HCT116 (cell line): Measurements from ENCODE around the gene CCDC188. TPM values are rescaled to one million over a fixed set of nuclear protein-coding genes. Genes with fewer than 3 reads are reported as not detected.

ENCODE experiments used
- ATAC-seq: fragments of 200-7000 bp; cut with Tn5 transposase; 2 replicates; pipeline ENCODE4 v1.9.1; 2020; ENCODE audit warnings: mild to moderate bottlenecking, moderate library complexity
- BruUV-seq: library from RNA; stranded (reverse); fragments of 400-500 nt; replicated peaks from 2 replicates; lab custom pipeline; 2021; lab: Mats Ljungman, UMichigan
- CTCF ChIA-PET: fragments of 300-600 bp; sonication (Branson Sonifier 250); formaldehyde crosslinking; loops from one replicate; lab custom pipeline; 2021; ENCODE audit warnings: antibody characterized with exemption; lab: Charles Lee
- POLR2A ChIA-PET: fragments of 300-600, 350-600 bp; sonication (Branson Sonifier 250); formaldehyde crosslinking; loops from one replicate; lab custom pipeline; 2021; ENCODE audit warnings: antibody characterized with exemption; lab: Charles Lee
- RAD21 ChIA-PET, 2 experiments: fragments of 300-600 bp; sonication (Branson Sonifier 250); formaldehyde crosslinking; loops; one replicate each; lab custom pipeline; 2023; ENCODE audit warnings: low total read pairs in 2 of 2; ENCODE audit not compliant: uncharacterized antibody in 2 of 2, unreplicated experiment in 2 of 2, low non-redundant PET in 1 of 2; lab: Charles Lee
- DNase-seq: peaks from one replicate; pipeline ENCODE4 v3.0.0-alpha.2; 2010; ENCODE audit warnings: low read depth, low spot score
- H2AFZ ChIP-seq: fragments of 200-600 bp; shearing (Covaris generic), sonication (generic); 2 replicates; pipeline ENCODE4 v1.6.1; 2017; ENCODE audit warnings: low read depth, mixed run types, mixed read lengths, antibody characterized with exemption, low read length; ENCODE audit not compliant: poor library complexity, severe bottlenecking
- H3K27ac ChIP-seq: 2 replicates; pipeline ENCODE4 v1.5.1; 2012; ENCODE audit warnings: low read depth, low read length
- H3K27me3 ChIP-seq: fragments of 200-600 bp; sonication (generic); 2 replicates; pipeline ENCODE4 v1.6.1; 2016; ENCODE audit warnings: mixed run types, low read length, mixed read lengths; ENCODE audit not compliant: insufficient read depth
- H3K36me3 ChIP-seq, 2 experiments: fragments of 200-500 bp in 1 of 2; fragments of 200-600 bp in 1 of 2; sonication (Bioruptor generic) in 1 of 2; sonication (generic) in 1 of 2; 2 replicates each; pipeline versions ENCODE4 v1.5.1 to v1.6.1; 2014 to 2016; ENCODE audit warnings: low read length in 2 of 2, inconsistent platforms in 1 of 2, mixed read lengths in 1 of 2, mixed run types in 1 of 2; ENCODE audit not compliant: insufficient read depth in 2 of 2, control insufficient read depth in 1 of 2
- H3K4me1 ChIP-seq, 2 experiments: fragments of 200-600 bp in 1 of 2; sonication (generic) in 1 of 2; 2 replicates each; pipeline versions ENCODE4 v1.5.1 to v1.6.1; 2012 to 2017; ENCODE audit warnings: low read length in 2 of 2, inconsistent platforms in 1 of 2, mild to moderate bottlenecking in 1 of 2, mixed read lengths in 1 of 2, mixed run types in 1 of 2, moderate library complexity in 1 of 2; ENCODE audit not compliant: insufficient read depth in 2 of 2, control insufficient read depth in 1 of 2
- H3K4me2 ChIP-seq: fragments of 200-600 bp; sonication (generic); 2 replicates; pipeline ENCODE4 v1.6.1; 2017; ENCODE audit warnings: mixed run types, low read length, mixed read lengths
- H3K4me3 ChIP-seq, 2 experiments: fragments of 200-600 bp in 1 of 2; sonication (generic) in 1 of 2; replicated peaks in 1 of 2; 2 replicates each; pipeline ENCODE4 v1.5.1; 2011 to 2016; ENCODE audit warnings: low read length in 2 of 2, control low read depth in 1 of 2, low read depth in 1 of 2, mild to moderate bottlenecking in 1 of 2, mixed read lengths in 1 of 2, mixed run types in 1 of 2
- H3K79me2 ChIP-seq: fragments of 200-600 bp; sonication (generic); 2 replicates; pipeline ENCODE4 v1.6.1; 2017; ENCODE audit warnings: mild to moderate bottlenecking, mixed run types, low read length, moderate library complexity, mixed read lengths; ENCODE audit not compliant: insufficient read depth
- H3K9ac ChIP-seq: fragments of 200-600 bp; sonication (generic); 2 replicates; pipeline ENCODE4 v1.6.1; 2016; ENCODE audit warnings: low read length, mixed read lengths
- H3K9me2 ChIP-seq: fragments of 200-600 bp; sonication (generic), shearing (Covaris generic); 2 replicates; pipeline ENCODE4 v1.6.1; 2017; ENCODE audit warnings: mixed run types, mild to moderate bottlenecking, moderate library complexity; ENCODE audit not compliant: insufficient read depth
- H3K9me3 ChIP-seq, 2 experiments: fragments of 200-500 bp in 1 of 2; fragments of 200-600 bp in 1 of 2; sonication (Bioruptor generic) in 1 of 2; sonication (generic) in 1 of 2; 2 replicates each; pipeline ENCODE4 v1.6.1; 2014 to 2017; ENCODE audit warnings: low read length in 2 of 2, mixed read lengths in 2 of 2, inconsistent platforms in 1 of 2, low read depth in 1 of 2, mild to moderate bottlenecking in 1 of 2, mixed run types in 1 of 2, moderate library complexity in 1 of 2; ENCODE audit not compliant: control insufficient read depth in 1 of 2, insufficient read depth in 1 of 2
- H4K20me1 ChIP-seq: fragments of 200-600 bp; sonication (generic), shearing (Covaris generic); 2 replicates; pipeline ENCODE4 v1.6.1; 2017; ENCODE audit warnings: mixed run types, mild to moderate bottlenecking, moderate library complexity; ENCODE audit not compliant: insufficient read depth
- CEBPB ChIP-seq: IDR thresholded peaks from 2 replicates; pipeline ENCODE4 v1.6.1; 2012; ENCODE audit warnings: low read depth
- EGR1 ChIP-seq: IDR thresholded peaks from 2 replicates; pipeline ENCODE4 v1.6.1; 2012; ENCODE audit warnings: low read depth
- ELF1 ChIP-seq: IDR thresholded peaks from 2 replicates; pipeline ENCODE4 v1.6.1; 2012; ENCODE audit warnings: low read depth, borderline replicate concordance
- EZH2phosphoT487 ChIP-seq: fragments of 200-600 bp; IDR thresholded peaks from 2 replicates; pipeline ENCODE4 v1.6.1; 2018; ENCODE audit warnings: antibody characterized with exemption, borderline replicate concordance
- POLR2AphosphoS5 ChIP-seq: IDR thresholded peaks from 2 replicates; pipeline ENCODE4 v1.6.1; 2011; ENCODE audit warnings: mild to moderate bottlenecking, low read depth, low read length, moderate library complexity
- TCF7L2 ChIP-seq: IDR thresholded peaks from 2 replicates; pipeline ENCODE4 v1.7.0; 2011; ENCODE audit warnings: borderline replicate concordance, inconsistent platforms; ENCODE audit not compliant: insufficient read depth, insufficient read length; ENCODE audit errors: extremely low read depth
- ZFX ChIP-seq: fragments of 450-650 bp; IDR thresholded peaks from 2 replicates; pipeline ENCODE4 v1.6.1; 2017
- ZNF274 ChIP-seq: fragments of 200-500 bp; sonication (Bioruptor generic); IDR thresholded peaks from 2 replicates; pipeline ENCODE4 v1.6.1; 2014; ENCODE audit warnings: mild to moderate bottlenecking, low read depth, low read length, inconsistent platforms
- intact Hi-C: fragments of 100-400 bp; cut with micrococcal nuclease; formaldehyde crosslinking; loops from 2 replicates; pipeline ENCODE4 v1.10.0; 2022
- total RNA-seq: library from RNA; stranded (reverse); gene quantifications from one replicate; pipeline ENCODE4 v1.2.1, GENCODE V29; 2021; ENCODE audit not compliant: unreplicated experiment
- TF ChIP-seq, protein P1 (sequence below): IDR thresholded peaks from 2 replicates; pipeline ENCODE4 v1.6.1; 2012
- TF ChIP-seq, protein P2 (sequence below): IDR thresholded peaks from 2 replicates; pipeline ENCODE4 v1.6.1; 2012; ENCODE audit warnings: low read depth
- TF ChIP-seq, protein P3 (sequence below): IDR thresholded peaks from 2 replicates; pipeline ENCODE4 v1.6.1; 2011; ENCODE audit warnings: mild to moderate bottlenecking, low read length, moderate library complexity; ENCODE audit not compliant: insufficient replicate concordance; ENCODE audit errors: extremely low read depth

The CCDC188 gene
- total RNA-seq, 1 experiment from 2014 or later, result not detected

DNA sequence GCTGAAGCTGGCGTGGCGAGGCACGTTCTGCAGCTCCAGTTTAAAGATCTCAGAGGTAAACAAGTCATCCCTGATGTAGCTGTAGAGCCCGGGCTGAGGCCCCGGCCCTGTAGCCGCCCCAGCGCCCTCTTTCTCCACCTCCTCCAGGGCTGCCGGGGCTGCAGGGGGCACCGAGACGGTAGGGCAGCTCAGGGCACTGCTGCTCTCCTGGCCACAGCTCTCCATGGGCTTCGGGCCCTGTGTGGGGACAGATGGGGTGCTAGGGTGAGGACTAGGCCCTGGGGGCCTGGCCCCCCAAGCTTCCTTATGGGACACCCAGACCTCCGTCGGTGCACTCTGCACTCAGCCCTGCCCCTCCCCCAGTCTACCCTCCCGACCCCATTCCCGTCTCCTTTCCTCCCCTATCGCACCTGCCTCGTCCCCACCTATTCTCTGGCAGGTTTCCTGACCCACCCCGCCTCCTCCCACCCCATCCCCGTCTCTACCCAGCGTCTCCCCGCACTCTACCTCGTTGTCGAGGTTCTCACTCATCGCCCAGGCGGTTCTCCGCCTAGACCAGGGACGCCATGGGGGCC, 34.4 kb downstream of the CCDC188 start:
- H3K79me2 ChIP-seq, result peaks cover 71% of the 10 kb centered on the region
- no peaks in the 10 kb centered on the region for H3K9me2 ChIP-seq
- intact Hi-C loops, result loop anchor here (10.0 kb wide), 1 partner anchor 152 kb away; no protein-coding TSS in a partner anchor
- no peaks in the 10 kb centered on the region for H3K27me3 ChIP-seq
- peak overlapping the region; percentile 79 for H3K27ac ChIP-seq
- peak overlapping the region; percentile 77 to 97 for H3K4me3 ChIP-seq
- no peak for TF ChIP-seq TCF7L2
- TF ChIP-seq POLR2AphosphoS5, result no peak
- no peak for TF ChIP-seq ELF1
- TF ChIP-seq, protein P1, sequence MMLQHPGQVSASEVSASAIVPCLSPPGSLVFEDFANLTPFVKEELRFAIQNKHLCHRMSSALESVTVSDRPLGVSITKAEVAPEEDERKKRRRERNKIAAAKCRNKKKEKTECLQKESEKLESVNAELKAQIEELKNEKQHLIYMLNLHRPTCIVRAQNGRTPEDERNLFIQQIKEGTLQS, result no peak
- TF ChIP-seq, all 23 proteins: peak for 0
- H3K4me2 ChIP-seq, result peak overlapping the region; percentile 91
- no peaks in the 10 kb centered on the region for H3K9me3 ChIP-seq
- peak overlapping the region; percentile 99 for H3K9ac ChIP-seq
- CTCF ChIA-PET, result no interaction called here
- no peak overlapping the region for H2AFZ ChIP-seq
- BruUV-seq, result TSS peak; percentile 54
- POLR2A ChIA-PET, result no interaction called here
- peaks cover 12 to 29% of the 10 kb centered on the region in 2 experiments for H3K4me1 ChIP-seq
- RAD21 ChIA-PET, result no interaction called here
- H3K36me3 ChIP-seq, result peaks cover 13 to 45% of the 10 kb centered on the region in 2 experiments
- no peaks in the 10 kb centered on the region for H4K20me1 ChIP-seq
- ATAC-seq (peak; percentile 4), DNase-seq (no peak)

DNA sequence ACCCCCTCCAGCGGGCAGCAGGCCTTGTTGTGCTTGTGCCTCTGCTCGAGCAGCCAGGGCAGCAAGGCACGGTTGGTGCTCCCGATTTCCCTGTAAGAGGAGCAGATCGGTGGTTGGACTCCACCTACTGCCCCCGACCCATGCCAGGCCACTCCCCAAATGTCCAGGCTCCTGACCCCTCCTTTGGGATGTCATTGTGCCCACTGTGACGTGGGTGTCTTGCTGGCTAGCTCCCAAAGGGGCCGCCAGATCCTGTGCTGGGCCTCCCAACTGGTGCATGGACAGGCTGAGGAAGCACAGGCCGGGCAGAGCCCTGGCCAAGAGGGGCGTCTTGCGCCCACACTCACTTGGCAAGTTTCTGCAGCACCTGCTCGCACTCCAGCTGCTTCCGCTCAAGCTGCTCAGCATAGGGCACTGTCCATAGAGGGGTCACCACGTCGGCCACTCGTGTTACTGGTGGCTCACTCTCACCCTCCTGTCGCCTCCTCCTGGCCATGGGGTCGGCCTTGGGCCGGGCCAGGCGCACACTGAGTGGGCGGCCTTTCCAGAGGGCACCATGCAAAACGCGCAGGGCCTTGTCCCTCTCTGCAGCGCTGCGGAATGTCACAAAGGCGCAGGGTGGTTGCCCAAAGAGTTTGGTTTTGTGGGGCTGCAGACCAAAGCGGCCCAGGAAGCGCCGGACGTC, 35.0 kb downstream of the CCDC188 start, which contains the start of gene RANBP1:
RANBP1 (plus strand) TSS at position 414 of the 685 bp plus-strand sequence; CDS start at position 495, 81 bp downstream.
- Histone ChIP-seq H3K4me3 (peak within 1 kb of the TSS; percentile 77 to 97), H3K9me3 (no peaks in the 10 kb centered on the region), H3K36me3 (peaks cover 12 to 41% of the 10 kb centered on the region in 2 experiments; a peak in 3 of 4 replicates), H3K9me2 (no peaks in the 10 kb centered on the region), H3K27ac (peak within 1 kb of the TSS; percentile 79), H3K4me2 (peak within 1 kb of the TSS; percentile 91), H3K79me2 (peaks cover 64% of the 10 kb centered on the region), H2AFZ (no peak within 1 kb of the TSS), H3K27me3 (no peaks in the 10 kb centered on the region), H4K20me1 (no peaks in the 10 kb centered on the region), H3K4me1 (peaks cover 12 to 31% of the 10 kb centered on the region in 2 experiments), H3K9ac (peak within 1 kb of the TSS; percentile 99)
- ChIA-PET RAD21 (no interaction called here), CTCF (no interaction called here), POLR2A (no interaction called here)
- no TSS peak for BruUV-seq
- no peak for DNase-seq
- no peak for ATAC-seq
- intact Hi-C loops, result loop anchor here (10.0 kb wide), 1 partner anchor 151 kb away; no protein-coding TSS in a partner anchor
- TF ChIP-seq ZNF274 (no peak), CEBPB (no peak), ZFX (no peak), ELF1 (no peak), EZH2phosphoT487 (no peak), EGR1 (no peak), POLR2AphosphoS5 (no peak)
- TF ChIP-seq, protein P2, sequence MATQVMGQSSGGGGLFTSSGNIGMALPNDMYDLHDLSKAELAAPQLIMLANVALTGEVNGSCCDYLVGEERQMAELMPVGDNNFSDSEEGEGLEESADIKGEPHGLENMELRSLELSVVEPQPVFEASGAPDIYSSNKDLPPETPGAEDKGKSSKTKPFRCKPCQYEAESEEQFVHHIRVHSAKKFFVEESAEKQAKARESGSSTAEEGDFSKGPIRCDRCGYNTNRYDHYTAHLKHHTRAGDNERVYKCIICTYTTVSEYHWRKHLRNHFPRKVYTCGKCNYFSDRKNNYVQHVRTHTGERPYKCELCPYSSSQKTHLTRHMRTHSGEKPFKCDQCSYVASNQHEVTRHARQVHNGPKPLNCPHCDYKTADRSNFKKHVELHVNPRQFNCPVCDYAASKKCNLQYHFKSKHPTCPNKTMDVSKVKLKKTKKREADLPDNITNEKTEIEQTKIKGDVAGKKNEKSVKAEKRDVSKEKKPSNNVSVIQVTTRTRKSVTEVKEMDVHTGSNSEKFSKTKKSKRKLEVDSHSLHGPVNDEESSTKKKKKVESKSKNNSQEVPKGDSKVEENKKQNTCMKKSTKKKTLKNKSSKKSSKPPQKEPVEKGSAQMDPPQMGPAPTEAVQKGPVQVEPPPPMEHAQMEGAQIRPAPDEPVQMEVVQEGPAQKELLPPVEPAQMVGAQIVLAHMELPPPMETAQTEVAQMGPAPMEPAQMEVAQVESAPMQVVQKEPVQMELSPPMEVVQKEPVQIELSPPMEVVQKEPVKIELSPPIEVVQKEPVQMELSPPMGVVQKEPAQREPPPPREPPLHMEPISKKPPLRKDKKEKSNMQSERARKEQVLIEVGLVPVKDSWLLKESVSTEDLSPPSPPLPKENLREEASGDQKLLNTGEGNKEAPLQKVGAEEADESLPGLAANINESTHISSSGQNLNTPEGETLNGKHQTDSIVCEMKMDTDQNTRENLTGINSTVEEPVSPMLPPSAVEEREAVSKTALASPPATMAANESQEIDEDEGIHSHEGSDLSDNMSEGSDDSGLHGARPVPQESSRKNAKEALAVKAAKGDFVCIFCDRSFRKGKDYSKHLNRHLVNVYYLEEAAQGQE, result no peak
- TF ChIP-seq, protein P3, sequence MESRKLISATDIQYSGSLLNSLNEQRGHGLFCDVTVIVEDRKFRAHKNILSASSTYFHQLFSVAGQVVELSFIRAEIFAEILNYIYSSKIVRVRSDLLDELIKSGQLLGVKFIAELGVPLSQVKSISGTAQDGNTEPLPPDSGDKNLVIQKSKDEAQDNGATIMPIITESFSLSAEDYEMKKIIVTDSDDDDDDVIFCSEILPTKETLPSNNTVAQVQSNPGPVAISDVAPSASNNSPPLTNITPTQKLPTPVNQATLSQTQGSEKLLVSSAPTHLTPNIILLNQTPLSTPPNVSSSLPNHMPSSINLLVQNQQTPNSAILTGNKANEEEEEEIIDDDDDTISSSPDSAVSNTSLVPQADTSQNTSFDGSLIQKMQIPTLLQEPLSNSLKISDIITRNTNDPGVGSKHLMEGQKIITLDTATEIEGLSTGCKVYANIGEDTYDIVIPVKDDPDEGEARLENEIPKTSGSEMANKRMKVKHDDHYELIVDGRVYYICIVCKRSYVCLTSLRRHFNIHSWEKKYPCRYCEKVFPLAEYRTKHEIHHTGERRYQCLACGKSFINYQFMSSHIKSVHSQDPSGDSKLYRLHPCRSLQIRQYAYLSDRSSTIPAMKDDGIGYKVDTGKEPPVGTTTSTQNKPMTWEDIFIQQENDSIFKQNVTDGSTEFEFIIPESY, result no peak
